CD4-positive, alpha-beta T cell (primary cell): ENCODE results near the gene ADAMTS12. TPM values are rescaled to one million over a fixed set of nuclear protein-coding genes. Genes with fewer than 3 reads are reported as not detected.

ENCODE experiments used
- ATAC-seq: fragments of 200-7000 bp; cut with Tn5 transposase; one replicate; pipeline ENCODE4 v1.10.0; 2022; ENCODE audit warnings: mild to moderate bottlenecking; ENCODE audit not compliant: poor library complexity
- CTCF ChIA-PET: fragments of 350-600 bp; sonication (Branson Sonifier 250); formaldehyde crosslinking; loops from one replicate; lab custom pipeline; 2021; ENCODE audit warnings: antibody characterized with exemption, inconsistent platforms; lab: Charles Lee
- POLR2A ChIA-PET: fragments of 350-600 bp; sonication (Branson Sonifier 250); formaldehyde crosslinking; loops from one replicate; lab custom pipeline; 2021; ENCODE audit warnings: antibody characterized with exemption, inconsistent platforms; lab: Charles Lee
- DNase-seq, 14 experiments: peaks; one replicate each; pipeline ENCODE4 v3.0.0-alpha.2; 2013 to 2020; ENCODE audit warnings: mixed read lengths in 2 of 14
- H3K27ac ChIP-seq, 2 donors: one replicate each; pipeline versions ENCODE4 v1.5.1 to v1.7.0; 2013; ENCODE audit warnings: low read length in 2 of 2, low read depth in 1 of 2, mild to moderate bottlenecking in 1 of 2
- H3K27me3 ChIP-seq, 2 experiments: 1 replicate in 1 of 2; 2 replicates in 1 of 2; pipeline versions ENCODE4 v1.6.1 to v1.7.0; 2013; ENCODE audit warnings: low read length in 2 of 2, control low read depth in 1 of 2, mild to moderate bottlenecking in 1 of 2, moderate library complexity in 1 of 2; ENCODE audit not compliant: insufficient read depth in 2 of 2, control insufficient read depth in 1 of 2
- H3K36me3 ChIP-seq: one replicate; pipeline ENCODE4 v1.6.1; 2013; ENCODE audit warnings: low read length, control low read depth; ENCODE audit not compliant: insufficient read depth
- H3K4me1 ChIP-seq: one replicate; pipeline ENCODE4 v1.6.1; 2013; ENCODE audit warnings: low read length, control low read depth; ENCODE audit not compliant: insufficient read depth
- H3K4me3 ChIP-seq: one replicate; pipeline ENCODE4 v1.5.1; 2013; ENCODE audit warnings: mild to moderate bottlenecking, low read length, moderate library complexity
- H3K9me3 ChIP-seq, 2 experiments: 1 replicate in 1 of 2; 2 replicates in 1 of 2; pipeline versions ENCODE4 v1.6.1 to v1.7.0; 2013; ENCODE audit warnings: low read length in 2 of 2, mild to moderate bottlenecking in 2 of 2, control low read depth in 1 of 2, moderate library complexity in 1 of 2; ENCODE audit not compliant: control insufficient read depth in 1 of 2, insufficient read depth in 1 of 2
- H3K27ac Mint-ChIP-seq: one replicate; pipeline ENCODE4 v1.8.0; 2020; ENCODE audit warnings: mixed read lengths
- H3K27me3 Mint-ChIP-seq: one replicate; pipeline ENCODE4 v1.8.0; 2021; ENCODE audit warnings: mixed read lengths
- H3K36me3 Mint-ChIP-seq: one replicate; pipeline ENCODE4 v1.8.0; 2021; ENCODE audit warnings: low read depth, mixed read lengths
- H3K4me1 Mint-ChIP-seq: one replicate; pipeline ENCODE4 v1.8.0; 2021; ENCODE audit warnings: low read depth, mixed read lengths
- H3K4me3 Mint-ChIP-seq: one replicate; pipeline ENCODE4 v1.8.0; 2020; ENCODE audit warnings: mild to moderate bottlenecking, mixed read lengths
- H3K9me3 Mint-ChIP-seq: one replicate; pipeline ENCODE4 v1.8.0; 2020; ENCODE audit warnings: mixed read lengths
- intact Hi-C, 2 experiments: fragments of 100-400 bp; cut with DNase I in 1 of 2; cut with micrococcal nuclease in 1 of 2; formaldehyde crosslinking; loops; one replicate each; pipeline versions ENCODE4 v1.15.1 to v1.9.0; 2023 to 2025; cut with DNase I, micrococcal nuclease
- total RNA-seq, 174 experiments: library from RNA in 2 of 174; stranded (reverse) in 2 of 174; gene quantifications; one replicate each; pipeline ENCODE4 v1.2.3 and lab custom pipeline; 2021 to 2026
- TF ChIP-seq, protein P1 (sequence below): fragments of 200-600 bp; IDR thresholded peaks from one replicate; pipeline ENCODE4 v1.8.0; 2022; ENCODE audit warnings: antibody characterized with exemption, mild to moderate bottlenecking

ADAMTS12 gene
- total RNA-seq, 2 experiments from 2014 or later = 0.06 TPM; not detected in 1

DNA sequence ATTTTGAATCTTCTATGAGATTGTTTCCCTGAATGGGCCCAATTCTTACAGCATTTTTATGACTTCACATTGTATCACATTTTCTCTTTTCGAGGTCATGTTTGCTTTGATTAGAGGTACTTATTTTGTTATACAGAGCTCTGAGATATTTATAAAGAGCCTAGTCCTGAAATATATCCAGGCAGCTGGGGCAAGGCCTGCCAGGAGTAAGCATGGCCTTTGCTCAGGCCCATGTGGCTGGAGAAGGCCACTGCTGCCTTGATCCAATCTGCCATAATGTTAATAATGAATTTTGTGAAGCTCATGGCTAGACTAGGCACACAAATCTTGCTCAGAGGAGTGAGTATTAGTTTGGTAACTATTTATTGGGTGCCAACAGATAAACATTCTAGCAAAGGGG, 355.0 kb downstream of the ADAMTS12 start:
- Histone ChIP-seq H3K4me3 (no peak overlapping the region), H3K27ac (no peak overlapping the region), H3K9me3 (no peaks in the 10 kb centered on the region), H3K36me3 (no peaks in the 10 kb centered on the region), H3K27me3 (peaks cover 0 to 9% of the 10 kb centered on the region in 2 experiments), H3K4me1 (no peaks in the 10 kb centered on the region)
- DNase-seq (no peak), ATAC-seq (no peak)
- H3K27ac Mint-ChIP-seq = no peak overlapping the region
- H3K9me3 Mint-ChIP-seq = no peaks in the 10 kb centered on the region
- no peak overlapping the region for H3K4me3 Mint-ChIP-seq
- peaks cover 27% of the 10 kb centered on the region for H3K27me3 Mint-ChIP-seq
- intact Hi-C loops = no loop called here
- TF ChIP-seq, protein P1, sequence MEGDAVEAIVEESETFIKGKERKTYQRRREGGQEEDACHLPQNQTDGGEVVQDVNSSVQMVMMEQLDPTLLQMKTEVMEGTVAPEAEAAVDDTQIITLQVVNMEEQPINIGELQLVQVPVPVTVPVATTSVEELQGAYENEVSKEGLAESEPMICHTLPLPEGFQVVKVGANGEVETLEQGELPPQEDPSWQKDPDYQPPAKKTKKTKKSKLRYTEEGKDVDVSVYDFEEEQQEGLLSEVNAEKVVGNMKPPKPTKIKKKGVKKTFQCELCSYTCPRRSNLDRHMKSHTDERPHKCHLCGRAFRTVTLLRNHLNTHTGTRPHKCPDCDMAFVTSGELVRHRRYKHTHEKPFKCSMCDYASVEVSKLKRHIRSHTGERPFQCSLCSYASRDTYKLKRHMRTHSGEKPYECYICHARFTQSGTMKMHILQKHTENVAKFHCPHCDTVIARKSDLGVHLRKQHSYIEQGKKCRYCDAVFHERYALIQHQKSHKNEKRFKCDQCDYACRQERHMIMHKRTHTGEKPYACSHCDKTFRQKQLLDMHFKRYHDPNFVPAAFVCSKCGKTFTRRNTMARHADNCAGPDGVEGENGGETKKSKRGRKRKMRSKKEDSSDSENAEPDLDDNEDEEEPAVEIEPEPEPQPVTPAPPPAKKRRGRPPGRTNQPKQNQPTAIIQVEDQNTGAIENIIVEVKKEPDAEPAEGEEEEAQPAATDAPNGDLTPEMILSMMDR = no peak
- H3K4me1 Mint-ChIP-seq = no peaks in the 10 kb centered on the region
- ChIA-PET CTCF (no interaction called here), POLR2A (no interaction called here)
- H3K36me3 Mint-ChIP-seq = no peaks in the 10 kb centered on the region

- no peaks in the 10 kb centered on the region for H3K4me1 ChIP-seq
- CTCF ChIA-PET = no interaction called here
- no peaks in the 10 kb centered on the region for H3K36me3 ChIP-seq
- Mint-ChIP-seq H3K27me3 (peaks cover under 1% of the 10 kb centered on the region), H3K9me3 (no peaks in the 10 kb centered on the region), H3K36me3 (no peaks in the 10 kb centered on the region), H3K4me1 (no peaks in the 10 kb centered on the region), H3K27ac (no peak overlapping the region), H3K4me3 (no peak overlapping the region)
- ATAC-seq (no peak), DNase-seq (no peak)
- no peak overlapping the region for H3K4me3 ChIP-seq
- POLR2A ChIA-PET = no interaction called here
- intact Hi-C loops = no loop called here
- H3K27me3 ChIP-seq = no peaks in the 10 kb centered on the region
- no peaks in the 10 kb centered on the region for H3K9me3 ChIP-seq
- no peak overlapping the region for H3K27ac ChIP-seq
- TF ChIP-seq, protein P1 = no peak
Observed at GRCh38 chr5:33531824-33532223, 360.0 kb downstream of the ADAMTS12 start.

- H3K27me3 Mint-ChIP-seq = no peaks in the 10 kb centered on the region
- Histone ChIP-seq H3K27ac (no peak overlapping the region), H3K9me3 (no peaks in the 10 kb centered on the region), H3K4me1 (no peaks in the 10 kb centered on the region), H3K36me3 (no peaks in the 10 kb centered on the region), H3K27me3 (no peaks in the 10 kb centered on the region), H3K4me3 (no peak overlapping the region)
- ChIA-PET CTCF (no interaction called here), POLR2A (no interaction called here)
- H3K4me3 Mint-ChIP-seq = no peak overlapping the region
- TF ChIP-seq, protein P1 = no peak
- intact Hi-C loops = no loop called here
- no peaks in the 10 kb centered on the region for H3K36me3 Mint-ChIP-seq
- H3K9me3 Mint-ChIP-seq = no peaks in the 10 kb centered on the region
- H3K27ac Mint-ChIP-seq = no peak overlapping the region
- ATAC-seq (no peak), DNase-seq (no peak)
- H3K4me1 Mint-ChIP-seq = no peaks in the 10 kb centered on the region
Observed at GRCh38 chr5:33531037-33531298, 360.8 kb downstream of the ADAMTS12 start.
